ENCODE results near the gene MBOAT7. TPM values are rescaled to one million over a fixed set of nuclear protein-coding genes. Genes with fewer than 3 reads are reported as not detected.
A peak's percentile ranks its signal among the peaks of the same experiment; 100 is the strongest.

Gene MBOAT7
- total and polyA plus RNA-seq, 2 experiments from 2014 or later, result 109 to 133 TPM

DNA sequence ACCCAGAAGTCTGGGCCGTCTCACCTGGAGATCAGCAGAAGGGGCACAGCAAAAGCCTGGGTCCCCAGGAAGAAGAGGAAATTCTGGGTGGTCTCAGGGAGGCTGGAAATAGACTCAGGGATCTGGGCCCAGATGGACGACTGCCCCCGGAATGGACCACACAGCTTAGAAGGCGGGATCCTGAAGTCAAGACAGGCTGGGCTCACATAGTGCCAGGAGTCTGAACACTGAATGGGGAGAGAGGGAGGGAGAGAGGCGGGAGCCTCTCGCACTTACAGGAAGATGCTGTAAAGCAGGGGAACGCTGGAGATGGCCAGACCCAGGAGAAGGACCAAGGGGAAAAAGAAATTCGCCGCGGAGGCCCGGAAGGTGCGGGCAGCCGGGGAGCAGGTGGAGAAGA is 28.5 kb downstream of the MBOAT7 start:
- Histone ChIP-seq H3K36me3 (ENCODE audit: low read depth) (peaks cover 10% of the 10 kb centered on the region; the same call in 1 of the 2 replicates), H3K4me1 (ENCODE audit: insufficient read depth) (peaks cover 14% of the 10 kb centered on the region), H3K9me3 (ENCODE audit: low read depth) (no peaks in the 10 kb centered on the region), H2AFZ (peak overlapping the region; percentile 96), H3K4me2 (ENCODE audit: unreplicated experiment) (peak overlapping the region; percentile 94), H3K9ac (peak overlapping the region; percentile 97), H3K4me3 (peak overlapping the region; percentile 86), H4K20me1 (ENCODE audit: insufficient read depth) (no peaks in the 10 kb centered on the region), H3F3A (ENCODE audit: insufficient read depth) (peaks cover 15% of the 10 kb centered on the region; the same call in 1 of the 2 replicates), H3K27ac (peak overlapping the region; percentile 97), H3K27me3 (replicated peaks; ENCODE audit: insufficient read depth) (no peaks in the 10 kb centered on the region), H3K79me2 (ENCODE audit: insufficient read depth) (peaks cover 25% of the 10 kb centered on the region; the same call in 1 of the 2 replicates), H3K9me2 (ENCODE audit: insufficient read depth) (no peaks in the 10 kb centered on the region)
- no peak for TF ChIP-seq EZH2phosphoT487 (IDR thresholded peaks at IDR 0.05; ENCODE audit: insufficient read depth, low read depth)
- no peak for TF ChIP-seq EZH2 (IDR thresholded peaks at IDR 0.05; ENCODE audit: insufficient read depth, poor library complexity, severe bottlenecking)
- peak; percentile 32 for DNase-seq
- in situ Hi-C loops (cut with MboI), result no loop called here
- WGBS, 2 experiments (ENCODE audit: low coverage in 1 of 2, low lambda C conversion rate in 2 of 2, missing lambda C conversion rate in 2 of 2), result 46 to 54% methylated on average over 10 to 13 of the region's 13 CpGs

DNA sequence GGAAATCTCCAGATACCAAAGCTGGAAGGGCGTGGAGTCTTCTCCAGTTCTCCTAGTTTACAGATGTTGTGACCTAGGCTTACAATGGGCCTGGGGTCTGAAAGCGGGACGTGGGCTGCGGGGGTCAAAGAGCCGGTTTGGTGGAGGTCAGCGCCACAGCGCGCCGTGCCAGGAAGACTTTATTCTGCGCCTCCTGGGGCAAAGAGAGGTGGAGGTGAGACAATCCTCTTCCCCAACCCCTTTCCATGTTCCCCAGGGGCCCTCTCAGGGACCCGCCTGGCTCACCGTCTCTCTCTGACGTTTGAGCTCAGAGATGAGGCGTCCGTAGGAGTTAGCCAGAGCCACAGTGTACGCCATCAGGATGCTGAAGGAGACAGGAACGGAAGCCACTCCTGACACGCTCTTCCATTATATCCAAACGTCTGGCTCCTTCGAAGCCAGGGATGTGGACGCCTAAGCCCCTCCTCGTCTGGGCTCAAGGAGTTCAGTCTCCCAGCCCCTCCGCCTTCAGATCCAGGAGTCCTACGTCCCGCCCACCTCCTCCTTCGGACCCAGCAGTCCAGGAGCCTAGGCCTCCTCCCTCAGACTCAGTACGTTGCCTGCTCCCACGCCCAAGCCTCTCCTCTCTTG is 29.1 kb downstream of the MBOAT7 start:
- Histone ChIP-seq H3K9ac (peak overlapping the region; percentile 97), H3K27ac (peak overlapping the region; percentile 97), H3K9me3 (ENCODE audit: low read depth) (no peaks in the 10 kb centered on the region), H3K79me2 (ENCODE audit: insufficient read depth) (peaks cover 26% of the 10 kb centered on the region; the same call in 1 of the 2 replicates), H3F3A (ENCODE audit: insufficient read depth) (peaks cover 15% of the 10 kb centered on the region; the same call in 1 of the 2 replicates), H3K4me3 (peak overlapping the region; percentile 86), H2AFZ (peak overlapping the region; percentile 96), H4K20me1 (ENCODE audit: insufficient read depth) (no peaks in the 10 kb centered on the region), H3K4me2 (ENCODE audit: unreplicated experiment) (peak overlapping the region; percentile 94), H3K27me3 (replicated peaks; ENCODE audit: insufficient read depth) (no peaks in the 10 kb centered on the region), H3K9me2 (ENCODE audit: insufficient read depth) (no peaks in the 10 kb centered on the region), H3K36me3 (ENCODE audit: low read depth) (peaks cover 13% of the 10 kb centered on the region; the same call in 1 of the 2 replicates), H3K4me1 (ENCODE audit: insufficient read depth) (peaks cover 14% of the 10 kb centered on the region)
- TF ChIP-seq EZH2 (IDR thresholded peaks at IDR 0.05; ENCODE audit: insufficient read depth, poor library complexity, severe bottlenecking) (no peak), EZH2phosphoT487 (IDR thresholded peaks at IDR 0.05; ENCODE audit: insufficient read depth, low read depth) (no peak)
- 4 to 5% methylated on average over 23 to 28 of the region's 28 CpGs for WGBS, 2 experiments (ENCODE audit: low coverage in 1 of 2, low lambda C conversion rate in 2 of 2, missing lambda C conversion rate in 2 of 2)
- in situ Hi-C loops (cut with MboI), result no loop called here
- peak; percentile 77 for DNase-seq

DNA sequence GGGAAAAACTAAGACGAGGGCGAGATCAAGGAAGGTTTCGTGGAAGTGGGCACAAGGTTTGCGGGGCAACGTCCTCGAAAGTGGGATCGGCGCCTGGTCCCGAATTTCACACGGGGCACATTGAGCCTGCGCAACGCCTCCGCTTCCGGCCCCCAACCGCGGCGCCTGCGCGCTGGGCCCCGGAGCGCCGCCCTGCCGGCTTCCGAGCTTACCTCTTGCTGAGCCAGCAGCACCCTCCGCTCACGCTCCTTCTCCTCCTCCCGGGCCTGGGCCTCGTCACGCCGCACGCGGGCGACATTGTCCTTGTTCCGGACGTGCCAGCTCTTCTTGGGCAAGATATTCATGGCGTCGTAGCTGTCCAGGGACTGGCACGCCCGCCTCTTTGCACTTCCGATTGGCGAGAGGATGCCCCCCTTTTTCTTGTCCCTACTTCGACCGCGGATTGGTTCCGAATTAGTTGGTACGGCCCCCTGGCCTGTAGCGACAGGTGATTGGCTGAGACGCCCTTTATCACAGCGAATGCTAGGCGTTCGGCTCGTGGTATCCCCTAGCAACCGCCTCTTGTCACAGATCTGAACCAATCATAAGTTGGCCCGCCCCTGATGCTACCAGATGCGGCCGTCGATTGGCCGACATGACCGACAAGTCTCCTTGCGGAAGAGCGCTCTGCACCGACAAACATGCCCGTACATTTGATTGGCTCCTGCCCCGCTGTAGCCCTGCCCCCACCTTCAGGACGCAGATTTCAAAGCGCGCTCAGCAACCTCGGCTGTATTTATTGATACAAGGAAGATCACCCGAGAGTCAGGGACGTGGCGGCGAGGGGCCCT is 29.8 kb downstream of the MBOAT7 start, which contains the start of gene LENG1:
Gene LENG1 (minus strand): TSS at position 370 of the 830 bp plus-strand sequence. CDS start 26 bp downstream, at position 344.
- H3K27ac ChIP-seq, result peak within 1 kb of the TSS; percentile 97
- H3K79me2 ChIP-seq (ENCODE audit: insufficient read depth), result peaks cover 26% of the 10 kb centered on the region; the same call in 1 of the 2 replicates
- H3K4me2 ChIP-seq (ENCODE audit: unreplicated experiment), result peak within 1 kb of the TSS; percentile 94
- H3K4me1 ChIP-seq (ENCODE audit: insufficient read depth), result peaks cover 18% of the 10 kb centered on the region
- peak; percentile 100 for DNase-seq
- H4K20me1 ChIP-seq (ENCODE audit: insufficient read depth), result no peaks in the 10 kb centered on the region
- H2AFZ ChIP-seq, result peak within 1 kb of the TSS; percentile 96
- peaks cover 15% of the 10 kb centered on the region; the same call in 1 of the 2 replicates for H3F3A ChIP-seq (ENCODE audit: insufficient read depth)
- in situ Hi-C loops (cut with MboI), result no loop called here
- TF ChIP-seq EZH2phosphoT487 (IDR thresholded peaks at IDR 0.05; ENCODE audit: insufficient read depth, low read depth) (no peak), EZH2 (IDR thresholded peaks at IDR 0.05; ENCODE audit: insufficient read depth, poor library complexity, severe bottlenecking) (no peak)
- peak within 1 kb of the TSS; percentile 86 for H3K4me3 ChIP-seq
- peaks cover 19% of the 10 kb centered on the region; the same call in 1 of the 2 replicates for H3K36me3 ChIP-seq (ENCODE audit: low read depth)
- no peaks in the 10 kb centered on the region for H3K27me3 ChIP-seq (replicated peaks; ENCODE audit: insufficient read depth)
- 1% methylated on average over 66 to 71 of the region's 72 CpGs for WGBS, 2 experiments (ENCODE audit: low coverage in 1 of 2, low lambda C conversion rate in 2 of 2, missing lambda C conversion rate in 2 of 2)
- H3K9ac ChIP-seq, result peak within 1 kb of the TSS; percentile 97
- H3K9me2 ChIP-seq (ENCODE audit: insufficient read depth), result no peaks in the 10 kb centered on the region
- H3K9me3 ChIP-seq (ENCODE audit: low read depth), result no peaks in the 10 kb centered on the region

DNA sequence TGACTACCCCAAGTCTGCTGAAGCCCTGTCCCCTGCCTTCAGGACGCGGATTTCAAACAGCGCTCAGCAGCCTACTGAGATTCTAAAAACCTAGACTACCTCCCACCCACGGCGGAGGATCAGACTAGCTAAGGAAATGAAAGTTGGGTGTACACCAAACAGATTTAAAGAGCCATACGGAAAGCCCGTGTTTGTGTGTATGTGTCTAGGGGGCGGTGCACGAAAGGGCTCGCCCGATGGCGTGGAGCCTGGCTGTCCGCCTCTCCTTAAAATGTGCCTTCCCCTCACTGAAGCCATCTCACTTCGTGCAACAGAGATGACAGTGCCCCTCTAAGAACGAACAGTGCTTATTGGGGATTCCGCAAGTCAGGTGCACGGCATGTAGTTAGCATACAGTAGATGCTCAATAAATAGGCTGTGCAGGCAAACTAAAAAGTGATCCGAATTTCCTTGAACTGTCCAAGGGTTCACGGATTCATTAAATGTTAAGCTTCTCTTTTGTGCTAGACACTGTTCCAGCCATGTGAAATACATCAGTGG is 30.5 kb downstream of the MBOAT7 start:
- in situ Hi-C loops (cut with MboI), result no loop called here
- no peaks in the 10 kb centered on the region for H4K20me1 ChIP-seq (ENCODE audit: insufficient read depth)
- peak overlapping the region; percentile 94 for H3K27ac ChIP-seq
- H3K4me3 ChIP-seq, result peak overlapping the region; percentile 85
- H3K9me3 ChIP-seq (ENCODE audit: low read depth), result no peaks in the 10 kb centered on the region
- no peaks in the 10 kb centered on the region for H3K27me3 ChIP-seq (replicated peaks; ENCODE audit: insufficient read depth)
- peaks cover 24% of the 10 kb centered on the region for H3K4me1 ChIP-seq (ENCODE audit: insufficient read depth)
- H3K79me2 ChIP-seq (ENCODE audit: insufficient read depth), result peaks cover 26% of the 10 kb centered on the region; the same call in 1 of the 2 replicates
- peak; percentile 77 for DNase-seq
- 3 to 9% methylated on average over 19 of the region's 19 CpGs for WGBS, 2 experiments (ENCODE audit: low coverage in 1 of 2, low lambda C conversion rate in 2 of 2, missing lambda C conversion rate in 2 of 2)
- H3F3A ChIP-seq (ENCODE audit: insufficient read depth), result peaks cover 22% of the 10 kb centered on the region
- no peaks in the 10 kb centered on the region for H3K9me2 ChIP-seq (ENCODE audit: insufficient read depth)
- peaks cover 19% of the 10 kb centered on the region; the same call in 1 of the 2 replicates for H3K36me3 ChIP-seq (ENCODE audit: low read depth)
- H3K4me2 ChIP-seq (ENCODE audit: unreplicated experiment), result peak overlapping the region; percentile 90
- TF ChIP-seq EZH2 (IDR thresholded peaks at IDR 0.05; ENCODE audit: insufficient read depth, poor library complexity, severe bottlenecking) (no peak), EZH2phosphoT487 (IDR thresholded peaks at IDR 0.05; ENCODE audit: insufficient read depth, low read depth) (no peak)
- peak overlapping the region; percentile 88 for H3K9ac ChIP-seq
- H2AFZ ChIP-seq, result peak overlapping the region; percentile 72

All from GM23248 (cell line).